GM12892 (cell line): ENCODE data around the gene SNRPD3.

Experiments
- POLR2A ChIP-seq: IDR thresholded peaks from 2 replicates; pipeline ENCODE4 v1.6.1; 2011; ENCODE audit warnings: low read depth, low read length, control low read depth
- POLR2AphosphoS5 ChIP-seq: IDR thresholded peaks from 2 replicates; pipeline ENCODE4 v1.6.1; 2011; ENCODE audit warnings: low read depth, low read length, control low read depth
- TAF1 ChIP-seq: IDR thresholded peaks from 2 replicates; pipeline ENCODE4 v1.6.1; 2011; ENCODE audit warnings: low read depth, mild to moderate bottlenecking, control low read depth, low read length, borderline replicate concordance

- no peak for TF ChIP-seq POLR2A
- TF ChIP-seq POLR2AphosphoS5, result no peak
- TF ChIP-seq TAF1, result no peak
Observed at GRCh38 chr22:24591286-24591830, 35.6 kb downstream of the SNRPD3 start.
